Peyer's patch (tissue), 4 donors: ENCODE measurements around the gene KCTD10.

ENCODE experiments used
- POLR2A ChIP-seq, 2 donors: fragments of 450-650 bp; IDR thresholded peaks; one replicate each; pipeline ENCODE4 v1.5.1; 2017; ENCODE audit warnings: antibody characterized with exemption in 2 of 2, mild to moderate bottlenecking in 2 of 2, moderate library complexity in 2 of 2
- TF ChIP-seq, protein P1 (sequence below), 6 experiments: fragments of 450-650 bp in 4 of 6; fragments of 200-600 bp in 2 of 6; sonication (generic) in 1 of 6; IDR thresholded peaks; one replicate each; pipeline ENCODE4 v1.5.1; 2017 to 2019; ENCODE audit warnings: antibody characterized with exemption in 6 of 6, mild to moderate bottlenecking in 3 of 6, moderate library complexity in 1 of 6

DNA sequence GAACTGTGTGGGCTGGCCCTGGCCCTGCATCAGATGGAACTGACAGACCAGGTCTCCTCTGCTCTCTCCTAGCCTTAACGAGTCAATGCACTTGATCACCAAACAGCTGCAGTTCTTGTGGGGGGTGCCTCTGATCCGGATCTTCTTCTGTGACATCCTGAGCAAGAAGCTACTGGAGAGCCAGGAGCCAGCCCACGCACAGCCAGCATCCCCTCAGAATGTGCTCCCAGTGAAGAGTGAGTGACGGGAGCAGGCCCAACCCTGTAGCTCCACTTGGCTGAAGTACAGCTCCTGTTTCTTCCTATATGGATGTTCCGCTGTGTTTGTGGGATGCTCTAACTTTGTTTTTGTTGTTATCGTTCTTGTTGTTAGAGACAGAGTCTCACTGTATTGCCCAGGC is 24.2 kb upstream of the KCTD10 start:
- TF ChIP-seq, protein P1, sequence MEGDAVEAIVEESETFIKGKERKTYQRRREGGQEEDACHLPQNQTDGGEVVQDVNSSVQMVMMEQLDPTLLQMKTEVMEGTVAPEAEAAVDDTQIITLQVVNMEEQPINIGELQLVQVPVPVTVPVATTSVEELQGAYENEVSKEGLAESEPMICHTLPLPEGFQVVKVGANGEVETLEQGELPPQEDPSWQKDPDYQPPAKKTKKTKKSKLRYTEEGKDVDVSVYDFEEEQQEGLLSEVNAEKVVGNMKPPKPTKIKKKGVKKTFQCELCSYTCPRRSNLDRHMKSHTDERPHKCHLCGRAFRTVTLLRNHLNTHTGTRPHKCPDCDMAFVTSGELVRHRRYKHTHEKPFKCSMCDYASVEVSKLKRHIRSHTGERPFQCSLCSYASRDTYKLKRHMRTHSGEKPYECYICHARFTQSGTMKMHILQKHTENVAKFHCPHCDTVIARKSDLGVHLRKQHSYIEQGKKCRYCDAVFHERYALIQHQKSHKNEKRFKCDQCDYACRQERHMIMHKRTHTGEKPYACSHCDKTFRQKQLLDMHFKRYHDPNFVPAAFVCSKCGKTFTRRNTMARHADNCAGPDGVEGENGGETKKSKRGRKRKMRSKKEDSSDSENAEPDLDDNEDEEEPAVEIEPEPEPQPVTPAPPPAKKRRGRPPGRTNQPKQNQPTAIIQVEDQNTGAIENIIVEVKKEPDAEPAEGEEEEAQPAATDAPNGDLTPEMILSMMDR (IDR thresholded peaks at IDR 0.05): no peak
- no peak for TF ChIP-seq POLR2A (IDR thresholded peaks at IDR 0.05)
